ENCODE results near the gene LRBA. TPM values are rescaled to one million over a fixed set of nuclear protein-coding genes. Genes with fewer than 3 reads are reported as not detected.

Gene LRBA
- total and polyA plus RNA-seq, 2 of the 4 experiments (the other 2 are of a cell fraction): 10.2 to 51.6 TPM

DNA sequence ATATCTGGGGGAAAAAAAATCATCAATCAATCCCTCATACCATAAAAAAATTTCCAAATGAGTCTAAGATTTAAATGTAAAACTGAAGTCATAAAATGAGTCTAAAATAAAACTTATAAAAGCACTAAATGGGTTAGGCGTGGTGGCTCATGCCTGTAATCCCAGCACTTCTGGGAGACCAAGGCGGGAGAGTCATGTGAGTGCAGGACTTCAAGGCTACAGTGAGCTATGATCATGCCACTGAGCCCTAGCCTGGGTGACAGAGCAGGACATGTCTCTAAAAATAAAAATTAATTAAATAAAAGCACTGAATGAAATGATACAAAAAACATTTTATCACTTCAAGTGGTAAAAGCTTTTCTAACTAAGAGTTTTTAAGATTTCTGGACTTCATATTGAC is 83.3 kb downstream of the LRBA start:
- CTCF ChIA-PET: no interaction called here
- dilution Hi-C loops (cut with HindIII; ENCODE audit: low sequenced_read_pairs, unreplicated experiment): no loop called here
- no peaks in the 10 kb centered on the region for H3K9me3 ChIP-seq (ENCODE audit: control insufficient read depth, insufficient read depth, low read length)

More for the DNA sequence above, 83.3 kb downstream of the LRBA start:
- Histone ChIP-seq H3K56ac (ENCODE audit: extremely low read depth, insufficient read depth, low read length) (no peak overlapping the region), H2BK5ac (ENCODE audit: low read depth, low read length, poor library complexity, severe bottlenecking) (no peak overlapping the region), H3K18ac (ENCODE audit: low read depth, low read length) (no peak overlapping the region), H3K4ac (ENCODE audit: low read depth, low read length) (no peak overlapping the region), H3K4me2 (ENCODE audit: low read depth, low read length) (no peak overlapping the region), H3K14ac (replicated peaks; ENCODE audit: low read depth, low read length) (no peak overlapping the region), H3K23ac (ENCODE audit: low read depth, low read length) (no peak overlapping the region), H3K79me1 (ENCODE audit: low read depth in 1 of 2, low read length in 2 of 2) (no peaks in the 10 kb centered on the region; a peak in 1 of 4 replicates), H3K27me3 (ENCODE audit: control insufficient read depth, insufficient read depth, low read length) (no peaks in the 10 kb centered on the region), H3K4me1 (ENCODE audit: control insufficient read depth, insufficient read depth, low read length) (no peaks in the 10 kb centered on the region), H3K4me3 (ENCODE audit: insufficient read depth, low read depth, low read length) (no peak overlapping the region), H2BK20ac (ENCODE audit: low read depth, low read length) (no peak overlapping the region), H2BK15ac (ENCODE audit: low read depth, low read length) (no peak overlapping the region), H4K20me1 (ENCODE audit: insufficient read depth, low read length) (no peaks in the 10 kb centered on the region), H4K91ac (ENCODE audit: insufficient read depth, low read depth, low read length) (no peak overlapping the region), H2AK9ac (replicated peaks; ENCODE audit: low read depth, low read length, poor library complexity) (no peak overlapping the region), H2AFZ (replicated peaks; ENCODE audit: low read length, poor library complexity) (no peak overlapping the region), H3K9ac (ENCODE audit: low read depth, low read length) (no peak overlapping the region), H2AK5ac (ENCODE audit: low read depth, low read length) (no peak overlapping the region), H4K8ac (ENCODE audit: low read depth in 2 of 2, low read length in 2 of 2) (no peak overlapping the region), H3K27ac (ENCODE audit: insufficient read depth, low read length) (no peak overlapping the region), H3K9me1 (ENCODE audit: insufficient read depth, low read length) (no peaks in the 10 kb centered on the region; the same call in 1 of the 2 replicates), H3K36me3 (ENCODE audit: control insufficient read depth, insufficient read depth, low read length) (no peaks in the 10 kb centered on the region), H2BK120ac (ENCODE audit: low read depth, low read length) (no peak overlapping the region), H4K5ac (ENCODE audit: low read depth, low read length) (no peak overlapping the region)
- POLR2A ChIA-PET (ENCODE audit: unreplicated experiment): no interaction called here
- in situ Hi-C loops (cut with MboI; ENCODE audit: low sequenced_read_pairs) (no loop called here), intact Hi-C loops (cut with micrococcal nuclease) (loop anchor here (1.0 kb wide), 1 partner anchor 23 kb away; no protein-coding TSS in a partner anchor)
- DNase-seq (no peak), ATAC-seq (ENCODE audit: low read depth) (no peak)
- no peak for TF ChIP-seq CHD1 (IDR thresholded peaks at IDR 0.05; ENCODE audit: low read depth, low read length)
- TF ChIP-seq NFE2L2 (IDR thresholded peaks at IDR 0.05; ENCODE audit: low read depth, low read length): no peak
- TF ChIP-seq RFX5 (IDR thresholded peaks at IDR 0.05; ENCODE audit: low read depth, low read length): no peak
- no peak for TF ChIP-seq RCOR1 (IDR thresholded peaks at IDR 0.05; ENCODE audit: insufficient replicate concordance, low read length)
- TF ChIP-seq BHLHE40 (IDR thresholded peaks at IDR 0.05; ENCODE audit: low read depth, low read length): no peak
- TF ChIP-seq, protein P1, sequence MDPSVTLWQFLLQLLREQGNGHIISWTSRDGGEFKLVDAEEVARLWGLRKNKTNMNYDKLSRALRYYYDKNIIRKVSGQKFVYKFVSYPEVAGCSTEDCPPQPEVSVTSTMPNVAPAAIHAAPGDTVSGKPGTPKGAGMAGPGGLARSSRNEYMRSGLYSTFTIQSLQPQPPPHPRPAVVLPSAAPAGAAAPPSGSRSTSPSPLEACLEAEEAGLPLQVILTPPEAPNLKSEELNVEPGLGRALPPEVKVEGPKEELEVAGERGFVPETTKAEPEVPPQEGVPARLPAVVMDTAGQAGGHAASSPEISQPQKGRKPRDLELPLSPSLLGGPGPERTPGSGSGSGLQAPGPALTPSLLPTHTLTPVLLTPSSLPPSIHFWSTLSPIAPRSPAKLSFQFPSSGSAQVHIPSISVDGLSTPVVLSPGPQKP (IDR thresholded peaks at IDR 0.05; ENCODE audit: borderline replicate concordance, low read depth, low read length): no peak
- TF ChIP-seq POLR2A (IDR thresholded peaks at IDR 0.05; ENCODE audit: low read depth, low read length): no peak
- TF ChIP-seq, protein P2, sequence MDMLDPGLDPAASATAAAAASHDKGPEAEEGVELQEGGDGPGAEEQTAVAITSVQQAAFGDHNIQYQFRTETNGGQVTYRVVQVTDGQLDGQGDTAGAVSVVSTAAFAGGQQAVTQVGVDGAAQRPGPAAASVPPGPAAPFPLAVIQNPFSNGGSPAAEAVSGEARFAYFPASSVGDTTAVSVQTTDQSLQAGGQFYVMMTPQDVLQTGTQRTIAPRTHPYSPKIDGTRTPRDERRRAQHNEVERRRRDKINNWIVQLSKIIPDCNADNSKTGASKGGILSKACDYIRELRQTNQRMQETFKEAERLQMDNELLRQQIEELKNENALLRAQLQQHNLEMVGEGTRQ (IDR thresholded peaks at IDR 0.05; ENCODE audit: low read depth, low read length): no peak
- no CpG with 5 or more reads among the region's 2 CpGs for WGBS, 2 experiments (ENCODE audit: extremely low coverage in 2 of 2, insufficient read length in 1 of 2)
- no TSS peak for BruUV-seq (replicated peaks)
